ENCODE results near the gene POLN.

GRCh38 chr4:2243681-2244380, 1.9 kb upstream of the POLN start:
- peak; percentile 31 for TF ChIP-seq CTCF (conservative IDR thresholded peaks at IDR 0.05; ENCODE audit: low read depth, low read length)
- 0 out of 2 replicates have a peak, but pooled peaks have one; percentile 44 for TF ChIP-seq MAFK (IDR thresholded peaks at IDR 0.05; ENCODE audit: low read depth, low read length)
- TF ChIP-seq POLR2A (IDR thresholded peaks at IDR 0.05; ENCODE audit: low read depth, low read length) = no peak
- no peak for TF ChIP-seq RFX5 (IDR thresholded peaks at IDR 0.05; ENCODE audit: low read depth, low read length)
- no peak for TF ChIP-seq RCOR1 (IDR thresholded peaks at IDR 0.05; ENCODE audit: insufficient replicate concordance, low read length)
- TF ChIP-seq MXI1 (IDR thresholded peaks at IDR 0.05; ENCODE audit: borderline replicate concordance, low read depth, low read length) = no peak
- no peak for TF ChIP-seq CEBPB (IDR thresholded peaks at IDR 0.05; ENCODE audit: low read depth, low read length)
- no peak for TF ChIP-seq FOS (IDR thresholded peaks at IDR 0.05; ENCODE audit: low read depth, low read length)
- no peak for TF ChIP-seq BHLHE40 (IDR thresholded peaks at IDR 0.05; ENCODE audit: low read depth, low read length)
- TF ChIP-seq ELK1 (IDR thresholded peaks at IDR 0.05; ENCODE audit: borderline replicate concordance, low read depth, low read length) = no peak
- TF ChIP-seq USF2 (IDR thresholded peaks at IDR 0.05; ENCODE audit: low read depth, low read length) = no peak
- TF ChIP-seq CHD1 (IDR thresholded peaks at IDR 0.05; ENCODE audit: low read depth, low read length) = no peak
- TF ChIP-seq RAD21 (IDR thresholded peaks at IDR 0.05; ENCODE audit: low read length) = peak; percentile 29
- no peak for TF ChIP-seq SMC3 (IDR thresholded peaks at IDR 0.05; ENCODE audit: low read depth, low read length)

Measured in IMR-90 (cell line).